PFSK-1 (cell line): ENCODE data around the gene GALNT5.

Experiments used
- FOXP2 ChIP-seq: optimal IDR thresholded peaks from 2 replicates; pipeline ENCODE3; 2011; ENCODE audit warnings: borderline replicate concordance, control low read depth, inconsistent platforms; ENCODE audit not compliant: insufficient read depth; ENCODE audit errors: extremely low read length, extremely low read depth
- POLR2AphosphoS5 ChIP-seq: IDR thresholded peaks from 2 replicates; pipeline ENCODE4 v1.6.1; 2012; ENCODE audit warnings: low read depth, mild to moderate bottlenecking, control low read depth, low read length, moderate library complexity
- REST ChIP-seq, 2 experiments: IDR thresholded peaks; 2 replicates each; pipeline versions ENCODE4 v1.6.1 to v1.8.0; 2011 to 2012; ENCODE audit warnings: low read depth in 2 of 2, low read length in 2 of 2, control low read depth in 1 of 2, inconsistent platforms in 1 of 2, mild to moderate bottlenecking in 1 of 2, moderate library complexity in 1 of 2; ENCODE audit not compliant: insufficient read depth in 1 of 2
- SIN3A ChIP-seq: IDR thresholded peaks from 2 replicates; pipeline ENCODE4 v1.6.1; 2012; ENCODE audit warnings: mild to moderate bottlenecking, low read length, moderate library complexity, borderline replicate concordance; ENCODE audit not compliant: insufficient read depth
- TAF1 ChIP-seq: IDR thresholded peaks from 2 replicates; pipeline ENCODE4 v1.6.1; 2012; ENCODE audit warnings: low read length, control low read depth, borderline replicate concordance; ENCODE audit not compliant: insufficient read depth

Gene GALNT5

GRCh38 chr2:157312866-157313486 lies 55.5 kb downstream of the GALNT5 start:
- TF ChIP-seq TAF1, result no peak
- TF ChIP-seq REST (IDR thresholded peaks at IDR 0.05; ENCODE audit: insufficient read depth in 1 of 2, low read depth in 2 of 2, low read length in 2 of 2), result no peak
- TF ChIP-seq SIN3A, result no peak
- no peak for TF ChIP-seq POLR2AphosphoS5
- TF ChIP-seq FOXP2, result no peak

GRCh38 chr2:157315901-157316300 lies 58.4 kb downstream of the GALNT5 start:
- TF ChIP-seq REST (IDR thresholded peaks at IDR 0.05; ENCODE audit: insufficient read depth in 1 of 2, low read depth in 2 of 2, low read length in 2 of 2) (no peak), TAF1 (no peak), POLR2AphosphoS5 (no peak), SIN3A (no peak), FOXP2 (no peak)

GRCh38 chr2:157318884-157319283 lies 61.4 kb downstream of the GALNT5 start:
- no peak for TF ChIP-seq REST (IDR thresholded peaks at IDR 0.05; ENCODE audit: insufficient read depth in 1 of 2, low read depth in 2 of 2, low read length in 2 of 2)
- TF ChIP-seq FOXP2, result no peak
- no peak for TF ChIP-seq TAF1
- TF ChIP-seq POLR2AphosphoS5, result no peak
- TF ChIP-seq SIN3A, result no peak

DNA sequence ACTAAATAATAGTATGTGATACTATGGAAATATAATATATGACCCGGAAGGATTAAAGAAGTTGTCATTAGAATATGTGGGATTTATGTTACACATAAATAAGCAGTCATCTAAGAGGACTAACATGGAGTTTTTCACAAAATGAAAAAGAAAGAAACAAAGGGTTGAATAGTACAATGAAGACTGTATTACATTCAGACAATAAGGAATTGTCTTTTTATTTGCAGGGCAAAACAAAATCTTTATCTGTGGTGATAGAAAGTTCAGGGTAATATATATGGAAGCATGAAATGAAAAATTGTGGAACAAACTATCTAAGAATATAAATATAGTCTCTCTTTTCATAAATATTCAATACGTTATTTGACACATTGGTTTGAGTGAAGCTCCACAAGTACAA lies 62.3 kb downstream of the GALNT5 start:
- TF ChIP-seq FOXP2 (no peak), REST (IDR thresholded peaks at IDR 0.05; ENCODE audit: insufficient read depth in 1 of 2, low read depth in 2 of 2, low read length in 2 of 2) (no peak), TAF1 (no peak), SIN3A (no peak), POLR2AphosphoS5 (no peak)
